GF-D8 (cell line): ENCODE results near the gene RABEP1.

Experiments used
- DNase-seq: peaks from one replicate; lab custom pipeline; 2025; lab: John Stamatoyannopoulos, UW

RABEP1 gene

GRCh38 chr17:5364156-5364555 lies 82.1 kb downstream of the RABEP1 start:
- no peak for DNase-seq

GRCh38 chr17:5364696-5365095 lies 82.6 kb downstream of the RABEP1 start:
- no peak for DNase-seq

GRCh38 chr17:5365831-5366230 lies 83.7 kb downstream of the RABEP1 start:
- DNase-seq: no peak

- DNase-seq: no peak
These were observed 88.3 kb downstream of the RABEP1 start for GRCh38 chr17:5370411-5370810.

GRCh38 chr17:5373112-5373511 lies 91.0 kb downstream of the RABEP1 start:
- DNase-seq: no peak

GRCh38 chr17:5378566-5379207 lies 96.6 kb downstream of the RABEP1 start:
- DNase-seq: no peak

- DNase-seq: no peak
These were observed 97.4 kb downstream of the RABEP1 start for GRCh38 chr17:5379351-5380107.

- DNase-seq: no peak
These were observed 98.5 kb downstream of the RABEP1 start for GRCh38 chr17:5380491-5381135.

GRCh38 chr17:5381542-5381941 lies 99.5 kb downstream of the RABEP1 start:
- no peak for DNase-seq

GRCh38 chr17:5391678-5392077 lies 109.6 kb downstream of the RABEP1 start:
- DNase-seq: no peak

- DNase-seq: no peak
These were observed 114.5 kb downstream of the RABEP1 start for GRCh38 chr17:5396612-5397011.

GRCh38 chr17:5399767-5400166 lies 117.7 kb downstream of the RABEP1 start:
- no peak for DNase-seq

GRCh38 chr17:5405400-5405799 lies 123.3 kb downstream of the RABEP1 start:
- DNase-seq: no peak

- DNase-seq: no peak
These were observed 126.1 kb downstream of the RABEP1 start for GRCh38 chr17:5408186-5408585.

- no peak for DNase-seq
These were observed 128.6 kb downstream of the RABEP1 start for GRCh38 chr17:5410594-5411272.

GRCh38 chr17:5413682-5414081 lies 131.6 kb downstream of the RABEP1 start:
- no peak for DNase-seq

- DNase-seq: no peak
These were observed 134.8 kb downstream of the RABEP1 start for GRCh38 chr17:5416901-5417300.

GRCh38 chr17:5418858-5419355 lies 136.8 kb downstream of the RABEP1 start:
- peak; percentile 21 for DNase-seq

- DNase-seq: peak; percentile 78
These were observed 137.4 kb downstream of the RABEP1 start, which contains the start of gene NUP88 for GRCh38 chr17:5419356-5419958. Gene NUP88 (minus strand): TSS chr17:5419662. CDS start chr17:5419650, 12 bp downstream.

- peak; percentile 47 for DNase-seq
These were observed 138.0 kb downstream of the RABEP1 start, which contains the start of gene RPAIN for GRCh38 chr17:5419959-5420653. Gene RPAIN (plus strand): TSS chr17:5420182. CDS start chr17:5420211, 29 bp downstream.

GRCh38 chr17:5422505-5422904 lies 140.4 kb downstream of the RABEP1 start:
- DNase-seq: no peak
